GM23338 (cell line): Measurements from ENCODE around the gene GRIN2A. TPM values are rescaled to one million over a fixed set of nuclear protein-coding genes. Genes with fewer than 3 reads are reported as not detected.

ENCODE experiments used
- ATAC-seq: fragments of 200-7000 bp; cut with Tn5 transposase; 3 replicates; pipeline ENCODE4 v1.9.1; 2020
- DNase-seq: peaks from one replicate; pipeline ENCODE4 v3.0.0-alpha.2; 2015; ENCODE audit warnings: low spot score
- H2AFZ ChIP-seq: fragments of 200-600 bp; sonication (generic); 2 replicates; pipeline ENCODE4 v1.8.0; 2016; ENCODE audit warnings: antibody characterized with exemption, mild to moderate bottlenecking, moderate library complexity
- H3F3A ChIP-seq: fragments of 200-600 bp; sonication (generic); replicated peaks from 2 replicates; pipeline ENCODE4 v1.8.0; 2017; ENCODE audit warnings: antibody characterized with exemption, mixed run types, low read depth
- H3K27ac ChIP-seq: fragments of 200-600 bp; sonication (generic); 2 replicates; pipeline ENCODE4 v1.6.1; 2016; ENCODE audit warnings: low read depth
- H3K27me3 ChIP-seq: fragments of 200-600 bp; sonication (generic); 2 replicates; pipeline ENCODE4 v1.8.0; 2016; ENCODE audit warnings: mild to moderate bottlenecking, mixed run types, moderate library complexity; ENCODE audit not compliant: insufficient read depth
- H3K36me3 ChIP-seq: fragments of 200-600 bp; sonication (generic); 2 replicates; pipeline ENCODE4 v1.8.0; 2016; ENCODE audit warnings: mild to moderate bottlenecking; ENCODE audit not compliant: insufficient read depth
- H3K4me1 ChIP-seq: fragments of 200-600 bp; sonication (generic); 2 replicates; pipeline ENCODE4 v1.8.0; 2016; ENCODE audit warnings: mild to moderate bottlenecking, moderate library complexity; ENCODE audit not compliant: insufficient read depth
- H3K4me2 ChIP-seq: fragments of 200-600 bp; sonication (generic); 2 replicates; pipeline ENCODE4 v1.7.1; 2017; ENCODE audit warnings: mixed run types
- H3K4me3 ChIP-seq: fragments of 200-600 bp; sonication (generic); 2 replicates; pipeline ENCODE4 v1.6.1; 2016; ENCODE audit warnings: mixed run types
- H3K79me2 ChIP-seq: fragments of 200-600 bp; sonication (generic); replicated peaks from 2 replicates; pipeline ENCODE4 v1.8.0; 2017; ENCODE audit warnings: mild to moderate bottlenecking; ENCODE audit not compliant: insufficient read depth
- H3K9me2 ChIP-seq: fragments of 200-600 bp; sonication (generic); 2 replicates; pipeline ENCODE4 v1.8.0; 2017; ENCODE audit not compliant: insufficient read depth
- H4K20me1 ChIP-seq: fragments of 200-600 bp; sonication (generic); replicated peaks from 2 replicates; pipeline ENCODE4 v1.8.0; 2017; ENCODE audit warnings: mild to moderate bottlenecking; ENCODE audit not compliant: insufficient read depth
- H3K27ac Mint-ChIP-seq: 2 replicates; pipeline ENCODE4 v1.8.0; 2020; ENCODE audit warnings: inconsistent platforms, mild to moderate bottlenecking, moderate library complexity, mixed read lengths
- H3K27me3 Mint-ChIP-seq: 3 replicates; pipeline ENCODE4 v1.8.0; 2022; ENCODE audit warnings: low read depth, mild to moderate bottlenecking, moderate library complexity, mixed read lengths, inconsistent platforms; ENCODE audit not compliant: insufficient read depth, poor library complexity
- H3K36me3 Mint-ChIP-seq: 3 replicates; pipeline ENCODE4 v1.8.0; 2021; ENCODE audit warnings: low read depth, mild to moderate bottlenecking, inconsistent platforms, moderate library complexity, mixed read lengths
- H3K4me1 Mint-ChIP-seq: 3 replicates; pipeline ENCODE4 v1.8.0; 2020; ENCODE audit warnings: mild to moderate bottlenecking, inconsistent platforms, mixed read lengths
- H3K4me3 Mint-ChIP-seq: 3 replicates; pipeline ENCODE4 v1.8.0; 2021; ENCODE audit warnings: moderate library complexity, mild to moderate bottlenecking, inconsistent platforms, mixed read lengths
- H3K9me3 Mint-ChIP-seq: 3 replicates; pipeline ENCODE4 v1.8.0; 2020; ENCODE audit warnings: moderate library complexity, mild to moderate bottlenecking, inconsistent platforms, mixed read lengths
- CREB1 ChIP-seq: fragments of 250-450 bp; sonication (Bioruptor Pico); IDR thresholded peaks from 2 replicates; pipeline ENCODE4 v1.5.0; 2020; ENCODE audit warnings: low read depth, mild to moderate bottlenecking, moderate library complexity
- EZH2 ChIP-seq: fragments of 200-600 bp; sonication (generic); IDR thresholded peaks from one replicate; pipeline ENCODE4 v1.8.0; 2017; ENCODE audit warnings: antibody characterized with exemption, mild to moderate bottlenecking, low read depth; ENCODE audit not compliant: unreplicated experiment
- EZH2phosphoT487 ChIP-seq: fragments of 200-600 bp; sonication (generic); IDR thresholded peaks from one replicate; pipeline ENCODE4 v1.8.1; 2018; ENCODE audit warnings: antibody characterized with exemption; ENCODE audit not compliant: unreplicated experiment
- JUNB ChIP-seq: IDR thresholded peaks from one replicate; pipeline ENCODE4 v1.6.1; 2016; ENCODE audit warnings: antibody characterized with exemption; ENCODE audit not compliant: unreplicated experiment
- NANOG ChIP-seq: IDR thresholded peaks from 2 replicates; pipeline ENCODE4 v1.6.1; 2016; ENCODE audit warnings: antibody characterized with exemption, borderline replicate concordance
- POLR2AphosphoS5 ChIP-seq: IDR thresholded peaks from 2 replicates; pipeline ENCODE4 v1.6.1; 2016; ENCODE audit warnings: antibody characterized with exemption, low read depth
- STAT1 ChIP-seq: IDR thresholded peaks from one replicate; pipeline ENCODE4 v1.6.1; 2016; ENCODE audit warnings: antibody characterized with exemption; ENCODE audit not compliant: unreplicated experiment
- ZNF114 ChIP-seq: fragments of 250-450 bp; sonication (Bioruptor Pico); IDR thresholded peaks from 2 replicates; pipeline ENCODE4 v1.5.0; 2020; ENCODE audit warnings: mild to moderate bottlenecking, moderate library complexity
- ZNF331 ChIP-seq: fragments of 250-450 bp; sonication (Bioruptor Pico); IDR thresholded peaks from 2 replicates; pipeline ENCODE4 v1.5.0; 2020; ENCODE audit warnings: low read depth, mild to moderate bottlenecking, moderate library complexity
- polyA plus RNA-seq: library from polyadenylated mRNA; unstranded; fragments of >200 nt; fragmentation: Nextera tagmentation; extraction: Ambion mirVana; gene quantifications from 2 replicates; pipeline ENCODE4 v1.2.1, GENCODE V29; 2016
- total RNA-seq: library from RNA; depleted of rRNA; stranded (reverse); fragments of >200 nt; shearing (Covaris generic); gene quantifications from 2 replicates; pipeline ENCODE4 v1.2.3, GENCODE V29; 2014
- TF ChIP-seq, protein P1 (sequence below): fragments of 250-450 bp; sonication (Bioruptor Pico); IDR thresholded peaks from 2 replicates; pipeline ENCODE4 v1.5.0; 2020; ENCODE audit warnings: mild to moderate bottlenecking, moderate library complexity
- TF ChIP-seq, protein P2 (sequence below), 2 experiments: fragments of 200-600 bp in 1 of 2; sonication (generic) in 1 of 2; conservative IDR thresholded peaks; 2 replicates each; pipeline versions ENCODE4 v1.5.1 to v1.6.1; 2016 to 2017; ENCODE audit warnings: antibody characterized with exemption in 2 of 2, low read depth in 2 of 2, mild to moderate bottlenecking in 2 of 2, moderate library complexity in 1 of 2
- TF ChIP-seq, protein P3 (sequence below): IDR thresholded peaks from 2 replicates; pipeline ENCODE4 v1.6.1; 2016; ENCODE audit warnings: antibody characterized with exemption
- TF ChIP-seq, protein P4 (sequence below): IDR thresholded peaks from one replicate; pipeline ENCODE4 v1.6.1; 2018; ENCODE audit warnings: antibody characterized with exemption; ENCODE audit not compliant: unreplicated experiment

GRIN2A gene
- total and polyA plus RNA-seq, 2 experiments from 2014 or later = 0.89 to 5.1 TPM

DNA sequence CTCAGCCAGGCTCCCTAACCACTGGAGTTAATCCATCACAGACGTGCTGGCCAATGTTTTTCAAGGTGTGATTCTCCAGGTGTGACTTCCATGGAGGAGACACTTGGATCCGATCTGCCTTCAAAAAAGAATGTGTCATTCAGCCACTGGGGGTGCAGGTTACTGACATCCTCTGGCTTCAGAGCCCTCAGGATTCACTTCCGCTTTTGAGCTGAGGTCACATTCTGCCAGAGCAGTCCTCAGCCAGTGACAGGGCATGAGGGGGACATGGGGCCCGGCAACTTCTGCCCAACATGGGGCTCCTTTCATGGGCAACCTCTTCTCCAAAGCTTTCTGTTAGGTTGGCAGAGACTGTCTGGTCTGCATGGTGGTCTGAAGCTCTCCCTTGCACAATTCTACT lies 81.4 kb downstream of the GRIN2A start:
- TF ChIP-seq, protein P1, sequence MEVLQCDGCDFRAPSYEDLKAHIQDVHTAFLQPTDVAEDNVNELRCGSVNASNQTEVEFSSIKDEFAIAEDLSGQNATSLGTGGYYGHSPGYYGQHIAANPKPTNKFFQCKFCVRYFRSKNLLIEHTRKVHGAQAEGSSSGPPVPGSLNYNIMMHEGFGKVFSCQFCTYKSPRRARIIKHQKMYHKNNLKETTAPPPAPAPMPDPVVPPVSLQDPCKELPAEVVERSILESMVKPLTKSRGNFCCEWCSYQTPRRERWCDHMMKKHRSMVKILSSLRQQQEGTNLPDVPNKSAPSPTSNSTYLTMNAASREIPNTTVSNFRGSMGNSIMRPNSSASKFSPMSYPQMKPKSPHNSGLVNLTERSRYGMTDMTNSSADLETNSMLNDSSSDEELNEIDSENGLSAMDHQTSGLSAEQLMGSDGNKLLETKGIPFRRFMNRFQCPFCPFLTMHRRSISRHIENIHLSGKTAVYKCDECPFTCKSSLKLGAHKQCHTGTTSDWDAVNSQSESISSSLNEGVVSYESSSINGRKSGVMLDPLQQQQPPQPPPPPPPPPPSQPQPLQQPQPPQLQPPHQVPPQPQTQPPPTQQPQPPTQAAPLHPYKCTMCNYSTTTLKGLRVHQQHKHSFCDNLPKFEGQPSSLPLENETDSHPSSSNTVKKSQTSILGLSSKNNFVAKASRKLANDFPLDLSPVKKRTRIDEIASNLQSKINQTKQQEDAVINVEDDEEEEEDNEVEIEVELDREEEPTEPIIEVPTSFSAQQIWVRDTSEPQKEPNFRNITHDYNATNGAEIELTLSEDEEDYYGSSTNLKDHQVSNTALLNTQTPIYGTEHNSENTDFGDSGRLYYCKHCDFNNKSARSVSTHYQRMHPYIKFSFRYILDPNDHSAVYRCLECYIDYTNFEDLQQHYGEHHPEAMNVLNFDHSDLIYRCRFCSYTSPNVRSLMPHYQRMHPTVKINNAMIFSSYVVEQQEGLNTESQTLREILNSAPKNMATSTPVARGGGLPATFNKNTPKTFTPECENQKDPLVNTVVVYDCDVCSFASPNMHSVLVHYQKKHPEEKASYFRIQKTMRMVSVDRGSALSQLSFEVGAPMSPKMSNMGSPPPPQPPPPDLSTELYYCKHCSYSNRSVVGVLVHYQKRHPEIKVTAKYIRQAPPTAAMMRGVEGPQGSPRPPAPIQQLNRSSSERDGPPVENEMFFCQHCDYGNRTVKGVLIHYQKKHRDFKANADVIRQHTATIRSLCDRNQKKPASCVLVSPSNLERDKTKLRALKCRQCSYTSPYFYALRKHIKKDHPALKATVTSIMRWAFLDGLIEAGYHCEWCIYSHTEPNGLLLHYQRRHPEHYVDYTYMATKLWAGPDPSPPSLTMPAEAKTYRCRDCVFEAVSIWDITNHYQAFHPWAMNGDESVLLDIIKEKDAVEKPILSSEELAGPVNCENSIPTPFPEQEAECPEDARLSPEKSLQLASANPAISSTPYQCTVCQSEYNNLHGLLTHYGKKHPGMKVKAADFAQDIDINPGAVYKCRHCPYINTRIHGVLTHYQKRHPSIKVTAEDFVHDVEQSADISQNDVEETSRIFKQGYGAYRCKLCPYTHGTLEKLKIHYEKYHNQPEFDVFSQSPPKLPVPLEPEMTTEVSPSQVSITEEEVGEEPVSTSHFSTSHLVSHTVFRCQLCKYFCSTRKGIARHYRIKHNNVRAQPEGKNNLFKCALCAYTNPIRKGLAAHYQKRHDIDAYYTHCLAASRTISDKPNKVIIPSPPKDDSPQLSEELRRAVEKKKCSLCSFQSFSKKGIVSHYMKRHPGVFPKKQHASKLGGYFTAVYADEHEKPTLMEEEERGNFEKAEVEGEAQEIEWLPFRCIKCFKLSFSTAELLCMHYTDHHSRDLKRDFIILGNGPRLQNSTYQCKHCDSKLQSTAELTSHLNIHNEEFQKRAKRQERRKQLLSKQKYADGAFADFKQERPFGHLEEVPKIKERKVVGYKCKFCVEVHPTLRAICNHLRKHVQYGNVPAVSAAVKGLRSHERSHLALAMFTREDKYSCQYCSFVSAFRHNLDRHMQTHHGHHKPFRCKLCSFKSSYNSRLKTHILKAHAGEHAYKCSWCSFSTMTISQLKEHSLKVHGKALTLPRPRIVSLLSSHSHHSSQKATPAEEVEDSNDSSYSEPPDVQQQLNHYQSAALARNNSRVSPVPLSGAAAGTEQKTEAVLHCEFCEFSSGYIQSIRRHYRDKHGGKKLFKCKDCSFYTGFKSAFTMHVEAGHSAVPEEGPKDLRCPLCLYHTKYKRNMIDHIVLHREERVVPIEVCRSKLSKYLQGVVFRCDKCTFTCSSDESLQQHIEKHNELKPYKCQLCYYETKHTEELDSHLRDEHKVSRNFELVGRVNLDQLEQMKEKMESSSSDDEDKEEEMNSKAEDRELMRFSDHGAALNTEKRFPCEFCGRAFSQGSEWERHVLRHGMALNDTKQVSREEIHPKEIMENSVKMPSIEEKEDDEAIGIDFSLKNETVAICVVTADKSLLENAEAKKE (CRISPR knock-in tag) = no peak
- TF ChIP-seq EZH2 (no peak), ZNF331 (CRISPR knock-in tag) (no peak), POLR2AphosphoS5 (no peak), ZNF114 (CRISPR knock-in tag) (no peak), STAT1 (no peak), NANOG (no peak), JUNB (no peak), CREB1 (no peak), EZH2phosphoT487 (no peak)
- TF ChIP-seq, protein P2, sequence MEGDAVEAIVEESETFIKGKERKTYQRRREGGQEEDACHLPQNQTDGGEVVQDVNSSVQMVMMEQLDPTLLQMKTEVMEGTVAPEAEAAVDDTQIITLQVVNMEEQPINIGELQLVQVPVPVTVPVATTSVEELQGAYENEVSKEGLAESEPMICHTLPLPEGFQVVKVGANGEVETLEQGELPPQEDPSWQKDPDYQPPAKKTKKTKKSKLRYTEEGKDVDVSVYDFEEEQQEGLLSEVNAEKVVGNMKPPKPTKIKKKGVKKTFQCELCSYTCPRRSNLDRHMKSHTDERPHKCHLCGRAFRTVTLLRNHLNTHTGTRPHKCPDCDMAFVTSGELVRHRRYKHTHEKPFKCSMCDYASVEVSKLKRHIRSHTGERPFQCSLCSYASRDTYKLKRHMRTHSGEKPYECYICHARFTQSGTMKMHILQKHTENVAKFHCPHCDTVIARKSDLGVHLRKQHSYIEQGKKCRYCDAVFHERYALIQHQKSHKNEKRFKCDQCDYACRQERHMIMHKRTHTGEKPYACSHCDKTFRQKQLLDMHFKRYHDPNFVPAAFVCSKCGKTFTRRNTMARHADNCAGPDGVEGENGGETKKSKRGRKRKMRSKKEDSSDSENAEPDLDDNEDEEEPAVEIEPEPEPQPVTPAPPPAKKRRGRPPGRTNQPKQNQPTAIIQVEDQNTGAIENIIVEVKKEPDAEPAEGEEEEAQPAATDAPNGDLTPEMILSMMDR (conservative IDR thresholded peaks at IDR 0.05; ENCODE audit: low read depth in 2 of 2) = no peak
- TF ChIP-seq, protein P3, sequence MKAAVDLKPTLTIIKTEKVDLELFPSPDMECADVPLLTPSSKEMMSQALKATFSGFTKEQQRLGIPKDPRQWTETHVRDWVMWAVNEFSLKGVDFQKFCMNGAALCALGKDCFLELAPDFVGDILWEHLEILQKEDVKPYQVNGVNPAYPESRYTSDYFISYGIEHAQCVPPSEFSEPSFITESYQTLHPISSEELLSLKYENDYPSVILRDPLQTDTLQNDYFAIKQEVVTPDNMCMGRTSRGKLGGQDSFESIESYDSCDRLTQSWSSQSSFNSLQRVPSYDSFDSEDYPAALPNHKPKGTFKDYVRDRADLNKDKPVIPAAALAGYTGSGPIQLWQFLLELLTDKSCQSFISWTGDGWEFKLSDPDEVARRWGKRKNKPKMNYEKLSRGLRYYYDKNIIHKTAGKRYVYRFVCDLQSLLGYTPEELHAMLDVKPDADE = no peak
- TF ChIP-seq, protein P4, sequence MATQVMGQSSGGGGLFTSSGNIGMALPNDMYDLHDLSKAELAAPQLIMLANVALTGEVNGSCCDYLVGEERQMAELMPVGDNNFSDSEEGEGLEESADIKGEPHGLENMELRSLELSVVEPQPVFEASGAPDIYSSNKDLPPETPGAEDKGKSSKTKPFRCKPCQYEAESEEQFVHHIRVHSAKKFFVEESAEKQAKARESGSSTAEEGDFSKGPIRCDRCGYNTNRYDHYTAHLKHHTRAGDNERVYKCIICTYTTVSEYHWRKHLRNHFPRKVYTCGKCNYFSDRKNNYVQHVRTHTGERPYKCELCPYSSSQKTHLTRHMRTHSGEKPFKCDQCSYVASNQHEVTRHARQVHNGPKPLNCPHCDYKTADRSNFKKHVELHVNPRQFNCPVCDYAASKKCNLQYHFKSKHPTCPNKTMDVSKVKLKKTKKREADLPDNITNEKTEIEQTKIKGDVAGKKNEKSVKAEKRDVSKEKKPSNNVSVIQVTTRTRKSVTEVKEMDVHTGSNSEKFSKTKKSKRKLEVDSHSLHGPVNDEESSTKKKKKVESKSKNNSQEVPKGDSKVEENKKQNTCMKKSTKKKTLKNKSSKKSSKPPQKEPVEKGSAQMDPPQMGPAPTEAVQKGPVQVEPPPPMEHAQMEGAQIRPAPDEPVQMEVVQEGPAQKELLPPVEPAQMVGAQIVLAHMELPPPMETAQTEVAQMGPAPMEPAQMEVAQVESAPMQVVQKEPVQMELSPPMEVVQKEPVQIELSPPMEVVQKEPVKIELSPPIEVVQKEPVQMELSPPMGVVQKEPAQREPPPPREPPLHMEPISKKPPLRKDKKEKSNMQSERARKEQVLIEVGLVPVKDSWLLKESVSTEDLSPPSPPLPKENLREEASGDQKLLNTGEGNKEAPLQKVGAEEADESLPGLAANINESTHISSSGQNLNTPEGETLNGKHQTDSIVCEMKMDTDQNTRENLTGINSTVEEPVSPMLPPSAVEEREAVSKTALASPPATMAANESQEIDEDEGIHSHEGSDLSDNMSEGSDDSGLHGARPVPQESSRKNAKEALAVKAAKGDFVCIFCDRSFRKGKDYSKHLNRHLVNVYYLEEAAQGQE = no peak
- H3K36me3 ChIP-seq = no peaks in the 10 kb centered on the region
- no peaks in the 10 kb centered on the region for H3K79me2 ChIP-seq
- Mint-ChIP-seq H3K9me3 (peaks cover 3% of the 10 kb centered on the region), H3K36me3 (peaks cover 2% of the 10 kb centered on the region; the same call in 1 of the 3 replicates), H3K27me3 (no peaks in the 10 kb centered on the region), H3K27ac (no peak overlapping the region), H3K4me1 (no peaks in the 10 kb centered on the region), H3K4me3 (no peak overlapping the region)
- no peak overlapping the region for H2AFZ ChIP-seq
- ATAC-seq (no peak), DNase-seq (no peak)
- H4K20me1 ChIP-seq = no peaks in the 10 kb centered on the region
- H3K4me1 ChIP-seq = no peaks in the 10 kb centered on the region
- H3K9me2 ChIP-seq = no peaks in the 10 kb centered on the region
- no peak overlapping the region for H3K27ac ChIP-seq
- H3K4me2 ChIP-seq = no peak overlapping the region
- no peaks in the 10 kb centered on the region for H3F3A ChIP-seq
- H3K27me3 ChIP-seq = no peaks in the 10 kb centered on the region
- H3K4me3 ChIP-seq = no peak overlapping the region
